H1 (cell line): ENCODE results near the gene RBM8A. TPM values are rescaled to one million over a fixed set of nuclear protein-coding genes. Genes with fewer than 3 reads are reported as not detected.

Experiments used
- BACH1 ChIP-seq: IDR thresholded peaks from 2 replicates; pipeline ENCODE4 v1.6.1; 2012; ENCODE audit warnings: low read length, improper control_type of control experiment
- CEBPB ChIP-seq: IDR thresholded peaks from 2 replicates; pipeline ENCODE4 v1.6.1; 2012; ENCODE audit warnings: low read depth, low read length
- EP300 ChIP-seq, 2 experiments: IDR thresholded peaks; 1 replicate in 1 of 2; 2 replicates in 1 of 2; pipeline ENCODE4 v1.6.1; 2011 to 2012; ENCODE audit warnings: low read depth in 2 of 2, low read length in 2 of 2, mild to moderate bottlenecking in 2 of 2, borderline replicate concordance in 1 of 2, inconsistent platforms in 1 of 2, moderate library complexity in 1 of 2
- HDAC6 ChIP-seq: IDR thresholded peaks from one replicate; pipeline ENCODE4 v1.7.1; 2012; ENCODE audit warnings: low read depth, mild to moderate bottlenecking, inconsistent platforms, low read length, moderate library complexity
- KDM1A ChIP-seq: fragments of 200-600, 300-600 bp; sonication (generic); IDR thresholded peaks from 2 replicates; pipeline ENCODE4 v1.7.1; 2016; ENCODE audit warnings: mild to moderate bottlenecking, low read length, borderline replicate concordance
- KDM4A ChIP-seq: IDR thresholded peaks from one replicate; pipeline ENCODE4 v1.7.1; 2012; ENCODE audit warnings: low read depth, mild to moderate bottlenecking, moderate library complexity, low read length, inconsistent platforms; ENCODE audit not compliant: severe bottlenecking
- MAFK ChIP-seq: IDR thresholded peaks from 2 replicates; pipeline ENCODE4 v1.6.1; 2012; ENCODE audit warnings: low read depth, mild to moderate bottlenecking, improper control_type of control experiment, low read length
- RXRA ChIP-seq: IDR thresholded peaks from 2 replicates; pipeline ENCODE4 v1.6.1; 2011; ENCODE audit warnings: low read depth, mild to moderate bottlenecking, low read length, moderate library complexity; ENCODE audit not compliant: insufficient read depth
- SIRT6 ChIP-seq: IDR thresholded peaks from one replicate; pipeline ENCODE4 v1.7.1; 2012; ENCODE audit warnings: low read length, inconsistent platforms
- TAF7 ChIP-seq: optimal IDR thresholded peaks from 2 replicates; pipeline ENCODE3; 2011; ENCODE audit warnings: low read depth, mild to moderate bottlenecking, inconsistent platforms, low read length, moderate library complexity, borderline replicate concordance
- YY1 ChIP-seq: IDR thresholded peaks from 2 replicates; pipeline ENCODE4 v1.6.1; 2011; ENCODE audit warnings: low read depth, mild to moderate bottlenecking, low read length
- polyA plus RNA-seq, 7 experiments: library from polyadenylated mRNA; depleted of rRNA in 3 of 7; stranded (reverse) in 5 of 7; unstranded in 2 of 7; fragments of >200 nt in 5 of 7; fragments of 200-250 nt in 2 of 7; gene quantifications; 1 replicate in 5 of 7; 2 replicates in 1 of 7; 4 replicates in 1 of 7; pipeline versions ENCODE4 v1.2.1 to v1.2.3, GENCODE V29; 2011 to 2013; ENCODE audit warnings: missing spikeins in 2 of 7, mixed read lengths in 2 of 7
- total RNA-seq: library from RNA; stranded (reverse); fragmentation: NEBNext Ultra II Directional; extraction: Animal tissue kit (Norgen Biotek cat#: 25700); gene quantifications from 2 replicates; pipeline ENCODE4 v1.2.1, GENCODE V29; 2021
- TF ChIP-seq, protein P1 (sequence below): IDR thresholded peaks from 2 replicates; pipeline ENCODE4 v1.6.1; 2012; ENCODE audit warnings: inconsistent platforms

The RBM8A gene
- total and polyA plus RNA-seq, 2 of the 8 experiments (the other 6 are each of a cell fraction or from before 2014, with no cell fraction given): 125 to 216 TPM

DNA sequence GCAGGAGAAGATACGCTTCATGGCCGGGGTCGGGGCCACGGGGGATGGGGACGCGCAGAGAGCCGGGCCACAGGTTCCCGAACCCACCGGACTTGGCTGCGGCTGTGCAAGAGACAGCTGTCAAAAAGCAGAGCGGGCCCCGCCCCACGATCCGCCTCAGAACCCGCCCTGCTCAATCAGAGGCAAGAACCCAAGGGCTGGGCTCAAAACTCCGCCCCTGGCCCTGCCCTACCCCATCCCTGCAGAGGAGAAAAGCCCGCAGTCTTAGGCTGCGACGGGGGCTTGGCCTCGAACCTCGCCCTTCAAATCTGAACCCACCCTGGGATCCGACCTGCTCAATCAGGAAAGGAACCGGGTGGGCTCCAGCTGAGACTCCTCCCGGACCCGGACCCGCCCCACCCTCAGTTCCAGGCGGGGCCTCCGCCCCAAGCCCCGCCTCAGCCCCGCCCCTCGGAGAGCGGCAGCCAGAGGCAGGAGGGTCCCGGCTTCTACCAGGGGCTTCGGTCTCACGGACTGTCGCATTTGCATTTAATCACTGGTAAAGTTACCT, 41.5 kb downstream of the RBM8A start, which contains the start of gene ANKRD35 (continued):
- TF ChIP-seq SIRT6: no peak
- peak; percentile 76 for TF ChIP-seq KDM4A
- TF ChIP-seq KDM1A: no peak
- no peak for TF ChIP-seq RXRA
- no peak for TF ChIP-seq EP300 (IDR thresholded peaks at IDR 0.05; ENCODE audit: borderline replicate concordance in 1 of 2, low read depth in 2 of 2, low read length in 2 of 2)
- no peak for TF ChIP-seq BACH1
- no peak for TF ChIP-seq YY1
- TF ChIP-seq, protein P1, sequence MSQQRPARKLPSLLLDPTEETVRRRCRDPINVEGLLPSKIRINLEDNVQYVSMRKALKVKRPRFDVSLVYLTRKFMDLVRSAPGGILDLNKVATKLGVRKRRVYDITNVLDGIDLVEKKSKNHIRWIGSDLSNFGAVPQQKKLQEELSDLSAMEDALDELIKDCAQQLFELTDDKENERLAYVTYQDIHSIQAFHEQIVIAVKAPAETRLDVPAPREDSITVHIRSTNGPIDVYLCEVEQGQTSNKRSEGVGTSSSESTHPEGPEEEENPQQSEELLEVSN: no peak
- TF ChIP-seq MAFK: no peak
- TF ChIP-seq HDAC6: no peak
- TF ChIP-seq TAF7: no peak
- TF ChIP-seq CEBPB: no peak
- TF ChIP-seq, all 59 proteins: peak for 4
